SK-N-SH (cell line): ENCODE results near the gene NUDT16. TPM values are rescaled to one million over a fixed set of nuclear protein-coding genes. Genes with fewer than 3 reads are reported as not detected.

Experiments
- CTCF ChIA-PET: fragments of 300-600, 350-600 bp; formaldehyde crosslinking; extraction: SDS; loops from one replicate; lab custom pipeline; 2021; lab: Yijun Ruan, JAX
- POLR2A ChIA-PET: fragments of 350-600 bp; sonication (Branson Sonifier 250); formaldehyde crosslinking; extraction: SDS; loops from one replicate; lab custom pipeline; 2020; ENCODE audit warnings: antibody characterized with exemption, inconsistent platforms; lab: Yijun Ruan, JAX
- DNase-seq: peaks from one replicate; pipeline ENCODE4 v3.0.0; 2012
- H2AFZ ChIP-seq: fragments of 200-600 bp; sonication (generic); 2 replicates; pipeline ENCODE4 v1.8.1; 2016; ENCODE audit warnings: antibody characterized with exemption, mild to moderate bottlenecking, low read depth
- H3F3A ChIP-seq: fragments of 200-600 bp; sonication (generic); replicated peaks from 2 replicates; pipeline ENCODE3; 2016; ENCODE audit warnings: antibody characterized with exemption, mild to moderate bottlenecking; ENCODE audit not compliant: insufficient read depth
- H3K27ac ChIP-seq, 2 experiments: fragments of 200-500 bp in 1 of 2; fragments of 200-600 bp in 1 of 2; sonication (Bioruptor generic) in 1 of 2; sonication (generic), shearing (Covaris generic) in 1 of 2; 2 replicates each; pipeline versions ENCODE4 v1.5.1 to v1.6.1; 2014 to 2016; ENCODE audit warnings: low read depth in 2 of 2, inconsistent platforms in 1 of 2, low read length in 1 of 2, mild to moderate bottlenecking in 1 of 2, mixed read lengths in 1 of 2
- H3K27me3 ChIP-seq: fragments of 200-600 bp; sonication (generic), shearing (Covaris generic); 2 replicates; pipeline ENCODE4 v1.6.1; 2016; ENCODE audit warnings: mixed run types; ENCODE audit not compliant: insufficient read depth
- H3K36me3 ChIP-seq, 2 experiments: fragments of 200-500 bp in 1 of 2; fragments of 200-600 bp in 1 of 2; sonication (Bioruptor generic) in 1 of 2; sonication (generic) in 1 of 2; replicated peaks in 1 of 2; 2 replicates each; pipeline versions ENCODE3 to v1.5.1; 2014 to 2016; ENCODE audit warnings: low read length in 1 of 2, mild to moderate bottlenecking in 1 of 2; ENCODE audit not compliant: insufficient read depth in 2 of 2, control insufficient read depth in 1 of 2
- H3K4me1 ChIP-seq, 2 experiments: fragments of 200-500 bp in 1 of 2; fragments of 200-600 bp in 1 of 2; sonication (Bioruptor generic) in 1 of 2; sonication (generic), shearing (Covaris generic) in 1 of 2; 2 replicates each; pipeline versions ENCODE4 v1.5.1 to v1.6.1; 2014 to 2016; ENCODE audit warnings: low read depth in 1 of 2, low read length in 1 of 2, mixed run types in 1 of 2; ENCODE audit not compliant: insufficient read depth in 2 of 2, control insufficient read depth in 1 of 2
- H3K4me2 ChIP-seq: fragments of 200-600 bp; sonication (generic), shearing (Covaris generic); 2 replicates; pipeline ENCODE4 v1.6.1; 2017; ENCODE audit warnings: mixed run types
- H3K4me3 ChIP-seq, 2 experiments: fragments of 200-500 bp in 1 of 2; fragments of 200-600 bp in 1 of 2; sonication (Bioruptor generic) in 1 of 2; sonication (generic), shearing (Covaris generic) in 1 of 2; 2 replicates each; pipeline versions ENCODE4 v1.5.1 to v1.8.1; 2014 to 2016; ENCODE audit warnings: low read depth in 2 of 2, inconsistent platforms in 1 of 2, low read length in 1 of 2, mild to moderate bottlenecking in 1 of 2, mixed read lengths in 1 of 2, moderate library complexity in 1 of 2
- H3K79me2 ChIP-seq: fragments of 200-600 bp; sonication (generic); 2 replicates; pipeline ENCODE4 v1.8.1; 2017; ENCODE audit warnings: mild to moderate bottlenecking; ENCODE audit not compliant: insufficient read depth
- H3K9ac ChIP-seq: fragments of 200-600 bp; sonication (generic); 2 replicates; pipeline ENCODE4 v1.6.1; 2017; ENCODE audit warnings: mixed run types
- H3K9me2 ChIP-seq: fragments of 200-600 bp; sonication (generic); 2 replicates; pipeline ENCODE4 v1.6.1; 2017; ENCODE audit warnings: mixed run types
- H3K9me3 ChIP-seq: fragments of 200-600 bp; sonication (generic); 2 replicates; pipeline ENCODE4 v1.6.1; 2017; ENCODE audit warnings: mixed run types, mild to moderate bottlenecking, moderate library complexity
- H4K20me1 ChIP-seq: fragments of 200-600 bp; sonication (generic); 2 replicates; pipeline ENCODE4 v1.6.1; 2017; ENCODE audit warnings: mild to moderate bottlenecking, mixed run types; ENCODE audit not compliant: insufficient read depth
- CHD2 ChIP-seq: fragments of 150-350 bp; IDR thresholded peaks from 2 replicates; pipeline ENCODE4 v1.6.1; 2018; ENCODE audit warnings: low read length; ENCODE audit not compliant: partially characterized antibody
- EP300 ChIP-seq, 2 experiments: IDR thresholded peaks; 2 replicates each; pipeline versions ENCODE4 v1.4.0 to v1.6.1; 2012; ENCODE audit warnings: borderline replicate concordance in 1 of 2, low read depth in 1 of 2, low read length in 1 of 2
- EZH2phosphoT487 ChIP-seq: fragments of 200-600 bp; sonication (generic); IDR thresholded peaks from 2 replicates; pipeline ENCODE4 v1.6.1; 2017; ENCODE audit warnings: low read depth, mixed run types, mild to moderate bottlenecking, antibody characterized with exemption, moderate library complexity, borderline replicate concordance
- FOXJ3 ChIP-seq: sonication (generic); formaldehyde crosslinking; IDR thresholded peaks from 2 replicates; pipeline ENCODE4 v1.5.1; 2020; ENCODE audit warnings: mild to moderate bottlenecking, missing genetic modification reagents
- FOXM1 ChIP-seq: IDR thresholded peaks from 2 replicates; pipeline ENCODE4 v1.4.0; 2012; ENCODE audit warnings: low read depth, mild to moderate bottlenecking
- GABPA ChIP-seq: IDR thresholded peaks from 2 replicates; pipeline ENCODE4 v1.4.0; 2012; ENCODE audit warnings: low read depth, mild to moderate bottlenecking
- IRF3 ChIP-seq: fragments of 150-350 bp; IDR thresholded peaks from 2 replicates; pipeline ENCODE4 v1.6.1; 2016; ENCODE audit warnings: mild to moderate bottlenecking, low read depth, low read length
- NFIC ChIP-seq: IDR thresholded peaks from 2 replicates; pipeline ENCODE4 v1.4.0; 2012; ENCODE audit warnings: borderline replicate concordance
- NRF1 ChIP-seq: IDR thresholded peaks from 2 replicates; pipeline ENCODE4 v1.6.1; 2012; ENCODE audit warnings: low read depth, mild to moderate bottlenecking, low read length
- PBX3 ChIP-seq: IDR thresholded peaks from 2 replicates; pipeline ENCODE4; 2012
- RAD21 ChIP-seq: IDR thresholded peaks from 2 replicates; pipeline ENCODE4 v1.6.1; 2012; ENCODE audit warnings: mild to moderate bottlenecking, low read length
- RCOR1 ChIP-seq: fragments of 150-350 bp; IDR thresholded peaks from 2 replicates; pipeline ENCODE4 v1.6.1; 2017; ENCODE audit warnings: antibody characterized with exemption, low read length
- RFX5 ChIP-seq: IDR thresholded peaks from 2 replicates; pipeline ENCODE4 v1.6.1; 2012; ENCODE audit warnings: mild to moderate bottlenecking, improper control_type of control experiment, low read length
- RXRA ChIP-seq: IDR thresholded peaks from 2 replicates; pipeline ENCODE4 v1.4.0; 2012; ENCODE audit warnings: low read depth, mild to moderate bottlenecking, borderline replicate concordance
- TAF1 ChIP-seq: IDR thresholded peaks from 2 replicates; pipeline ENCODE4 v1.6.1; 2012; ENCODE audit warnings: low read depth, mild to moderate bottlenecking, low read length, moderate library complexity, borderline replicate concordance
- TCF12 ChIP-seq: IDR thresholded peaks from 2 replicates; pipeline ENCODE4 v1.4.0; 2012
- USF1 ChIP-seq: IDR thresholded peaks from 2 replicates; pipeline ENCODE4 v1.4.0; 2012; ENCODE audit warnings: low read depth, borderline replicate concordance
- USF2 ChIP-seq: fragments of 150-350 bp; IDR thresholded peaks from 2 replicates; pipeline ENCODE4 v1.6.1; 2017; ENCODE audit warnings: antibody characterized with exemption, low read length, low read depth, borderline replicate concordance
- YY1 ChIP-seq: IDR thresholded peaks from 2 replicates; pipeline ENCODE4 v1.4.0; 2012; ENCODE audit warnings: low read depth, mild to moderate bottlenecking
- ZBTB33 ChIP-seq: IDR thresholded peaks from 2 replicates; pipeline ENCODE4 v1.4.0; 2012; ENCODE audit warnings: low read depth, borderline replicate concordance
- WGBS: methylation state at CpG from one replicate; pipeline ENCODE4 v1.1.6; 2017; ENCODE audit warnings: low lambda C conversion rate; 5-methylcytosine and 5-hydroxymethylcytosine counted together
- polyA plus RNA-seq, 3 experiments: library from polyadenylated mRNA; depleted of rRNA; stranded (reverse); fragments of >200 nt; gene quantifications; 2 replicates each; pipeline ENCODE4 v1.2.3, GENCODE V29; 2012

Gene NUDT16
- polyA plus RNA-seq, 1 of the 3 experiments (the other 2 are of a cell fraction) = 8.2 TPM

- H4K20me1 ChIP-seq = no peaks in the 10 kb centered on the region
- peak overlapping the region; percentile 34 to 62; a peak in 3 of 4 replicates for H3K27ac ChIP-seq
- no peak for TF ChIP-seq TCF12
- no peak for TF ChIP-seq USF2
- no peak for TF ChIP-seq FOXM1
- no peak for TF ChIP-seq RAD21
- no peak for TF ChIP-seq NRF1
- TF ChIP-seq GABPA = no peak
- TF ChIP-seq EZH2phosphoT487 = no peak
- no peak for TF ChIP-seq CHD2
- TF ChIP-seq RCOR1 = no peak
- no peak for TF ChIP-seq USF1
- no peak for TF ChIP-seq TAF1
- no peak for TF ChIP-seq EP300 (IDR thresholded peaks at IDR 0.05; ENCODE audit: borderline replicate concordance in 1 of 2, low read depth in 1 of 2, low read length in 1 of 2)
- TF ChIP-seq ZBTB33 = no peak
- no peak for TF ChIP-seq FOXJ3
- TF ChIP-seq YY1 = no peak
- TF ChIP-seq PBX3 = no peak
- TF ChIP-seq RFX5 = no peak
- no peak for TF ChIP-seq NFIC
- TF ChIP-seq RXRA = no peak
- TF ChIP-seq IRF3 = no peak
- no peaks in the 10 kb centered on the region for H3K27me3 ChIP-seq
- 92% methylated on average over 5 of the region's 5 CpGs for WGBS
- H3F3A ChIP-seq = no peaks in the 10 kb centered on the region
- no peak overlapping the region for H3K4me3 ChIP-seq
- no peaks in the 10 kb centered on the region for H3K79me2 ChIP-seq
- ChIA-PET CTCF (no interaction called here), POLR2A (no interaction called here)
- no peak overlapping the region; the same call in 1 of the 2 replicates for H2AFZ ChIP-seq
- H3K4me2 ChIP-seq = peak overlapping the region; percentile 23; the same call in 1 of the 2 replicates
- H3K9me3 ChIP-seq = no peaks in the 10 kb centered on the region
- H3K36me3 ChIP-seq = no peaks in the 10 kb centered on the region
- no peak for DNase-seq
- no peak overlapping the region for H3K9ac ChIP-seq
- H3K9me2 ChIP-seq = no peaks in the 10 kb centered on the region
- H3K4me1 ChIP-seq = peaks cover 0 to 19% of the 10 kb centered on the region in 2 experiments; a peak in 2 of 4 replicates
These were observed 32.1 kb upstream of the NUDT16 start for GRCh38 chr3:131349454-131349853.
